Measurements from ENCODE around the gene PGA5. TPM values are rescaled to one million over a fixed set of nuclear protein-coding genes. Genes with fewer than 3 reads are reported as not detected.
"Not testable (repeated sequence)": the region's sequence is repeated elsewhere in the genome, so short reads cannot be mapped to it uniquely, and the experiment has no call there.

PGA5 gene
- total RNA-seq, 1 donor from 2014 or later: not detected

- H3K27me3 ChIP-seq: no peaks in the 10 kb centered on the region
- Mint-ChIP-seq H3K36me3 (no peaks in the 10 kb centered on the region), H3K4me1 (peaks cover 14% of the 10 kb centered on the region), H3K27me3 (ENCODE audit: insufficient read depth, low read depth) (peaks cover 14% of the 10 kb centered on the region), H3K4me3 (no peak overlapping the region), H3K9me3 (peaks cover 3% of the 10 kb centered on the region), H3K27ac (peak overlapping the region; percentile 46)
- no peak overlapping the region for H3K27ac ChIP-seq
- H3K4me2 ChIP-seq: no peak overlapping the region
- no peaks in the 10 kb centered on the region for H3F3A ChIP-seq (ENCODE audit: low read depth)
- H3K9me3 ChIP-seq (ENCODE audit: low read depth): no peaks in the 10 kb centered on the region
- H3K4me3 ChIP-seq: no peak overlapping the region
- no peak for DNase-seq (ENCODE audit: low spot score)
- peaks cover 3% of the 10 kb centered on the region for H3K4me1 ChIP-seq
- H4K20me1 ChIP-seq (ENCODE audit: low read depth): no peaks in the 10 kb centered on the region
- H3K36me3 ChIP-seq: no peaks in the 10 kb centered on the region
- TF ChIP-seq EZH2phosphoT487 (IDR thresholded peaks at IDR 0.05) (no peak), EZH2 (IDR thresholded peaks at IDR 0.05) (no peak)
- TF ChIP-seq, protein P1, sequence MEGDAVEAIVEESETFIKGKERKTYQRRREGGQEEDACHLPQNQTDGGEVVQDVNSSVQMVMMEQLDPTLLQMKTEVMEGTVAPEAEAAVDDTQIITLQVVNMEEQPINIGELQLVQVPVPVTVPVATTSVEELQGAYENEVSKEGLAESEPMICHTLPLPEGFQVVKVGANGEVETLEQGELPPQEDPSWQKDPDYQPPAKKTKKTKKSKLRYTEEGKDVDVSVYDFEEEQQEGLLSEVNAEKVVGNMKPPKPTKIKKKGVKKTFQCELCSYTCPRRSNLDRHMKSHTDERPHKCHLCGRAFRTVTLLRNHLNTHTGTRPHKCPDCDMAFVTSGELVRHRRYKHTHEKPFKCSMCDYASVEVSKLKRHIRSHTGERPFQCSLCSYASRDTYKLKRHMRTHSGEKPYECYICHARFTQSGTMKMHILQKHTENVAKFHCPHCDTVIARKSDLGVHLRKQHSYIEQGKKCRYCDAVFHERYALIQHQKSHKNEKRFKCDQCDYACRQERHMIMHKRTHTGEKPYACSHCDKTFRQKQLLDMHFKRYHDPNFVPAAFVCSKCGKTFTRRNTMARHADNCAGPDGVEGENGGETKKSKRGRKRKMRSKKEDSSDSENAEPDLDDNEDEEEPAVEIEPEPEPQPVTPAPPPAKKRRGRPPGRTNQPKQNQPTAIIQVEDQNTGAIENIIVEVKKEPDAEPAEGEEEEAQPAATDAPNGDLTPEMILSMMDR (IDR thresholded peaks at IDR 0.05): no peak
- H3K79me2 ChIP-seq (ENCODE audit: low read depth): no peaks in the 10 kb centered on the region
- no peak overlapping the region for H2AFZ ChIP-seq (replicated peaks)
- H3K9ac ChIP-seq: no peak overlapping the region
These were observed 39.5 kb upstream of the PGA5 start for GRCh38 chr11:61201476-61201875.

DNA sequence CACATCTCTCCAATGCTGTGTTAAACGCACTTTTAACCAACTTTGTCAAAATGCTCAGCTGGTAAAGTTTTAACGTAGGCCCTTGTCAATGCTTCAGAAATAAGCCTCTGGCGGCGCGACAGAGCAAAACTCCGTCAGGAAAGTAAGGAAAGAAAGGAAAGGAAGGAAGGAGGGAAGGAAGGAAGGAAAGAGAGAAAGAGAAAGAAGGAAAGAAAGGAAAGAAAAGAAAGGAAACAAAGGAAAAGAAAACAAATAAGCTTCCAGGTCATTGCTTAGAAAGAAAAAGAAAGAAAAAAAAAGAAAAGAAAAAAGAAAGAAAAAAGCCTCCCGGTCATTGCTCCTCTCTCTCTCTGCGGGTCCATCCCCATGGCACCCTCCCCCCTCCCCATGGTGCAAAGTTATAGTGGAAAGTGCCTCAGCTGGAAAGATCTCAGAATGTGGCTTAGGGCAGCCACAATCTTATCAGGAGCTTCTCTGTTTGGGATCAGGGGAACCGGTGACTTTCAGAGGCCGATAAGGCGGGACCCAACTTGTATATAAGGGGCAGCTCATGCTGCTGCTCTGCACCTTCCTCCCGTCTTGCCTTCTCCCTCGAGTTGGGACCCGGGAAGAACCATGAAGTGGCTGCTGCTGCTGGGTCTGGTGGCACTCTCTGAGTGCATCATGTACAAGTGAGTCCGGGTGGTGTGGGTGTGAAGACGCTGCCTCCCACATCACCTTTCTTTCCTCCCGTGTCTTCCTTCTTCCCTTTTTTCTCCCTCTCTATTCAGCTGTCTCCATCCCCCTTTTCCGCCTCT, 37.8 kb upstream of the PGA5 start, which contains the start of gene PGA3:
Gene PGA3, plus strand, starts transcription at position 566 of the 797 bp plus-strand sequence. Its CDS starts 50 bp downstream, at position 616.
- not testable (repeated sequence) for H3K36me3 ChIP-seq; H3K27ac Mint-ChIP-seq; DNase-seq (ENCODE audit: low spot score); H2AFZ ChIP-seq (replicated peaks); H3F3A ChIP-seq (ENCODE audit: low read depth); H4K20me1 ChIP-seq (ENCODE audit: low read depth); H3K9me3 Mint-ChIP-seq; H3K4me3 ChIP-seq; H3K36me3 Mint-ChIP-seq; H3K27me3 ChIP-seq; H3K27ac ChIP-seq; H3K4me2 ChIP-seq; H3K4me1 ChIP-seq; H3K9me3 ChIP-seq (ENCODE audit: low read depth); H3K9ac ChIP-seq; H3K79me2 ChIP-seq (ENCODE audit: low read depth)
- peaks cover 14% of the 10 kb centered on the region for H3K4me1 Mint-ChIP-seq
- H3K4me3 Mint-ChIP-seq: peak within 1 kb of the TSS; percentile 0
- peaks cover 12% of the 10 kb centered on the region for H3K27me3 Mint-ChIP-seq (ENCODE audit: insufficient read depth, low read depth)

DNA sequence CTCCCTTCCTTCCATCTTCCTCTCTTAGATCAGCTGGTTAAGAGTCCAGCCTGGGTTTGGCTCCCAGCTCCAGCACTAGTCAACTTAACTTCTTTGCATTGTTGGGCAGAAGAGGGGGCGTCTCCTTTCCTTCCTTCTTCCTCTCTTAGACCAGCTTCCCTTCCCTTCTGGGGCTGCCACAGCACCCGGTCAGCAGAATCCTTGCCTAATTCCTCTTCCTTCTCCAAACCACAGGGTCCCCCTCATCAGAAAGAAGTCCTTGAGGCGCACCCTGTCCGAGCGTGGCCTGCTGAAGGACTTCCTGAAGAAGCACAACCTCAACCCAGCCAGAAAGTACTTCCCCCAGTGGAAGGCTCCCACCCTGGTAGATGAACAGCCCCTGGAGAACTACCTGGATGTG, 37.1 kb upstream of the PGA5 start:
- H3K4me1 ChIP-seq; H4K20me1 ChIP-seq (ENCODE audit: low read depth); H3K27me3 ChIP-seq; H3K9me3 ChIP-seq (ENCODE audit: low read depth); H3K36me3 Mint-ChIP-seq; H3K79me2 ChIP-seq (ENCODE audit: low read depth); H3K9me3 Mint-ChIP-seq; DNase-seq (ENCODE audit: low spot score); H3K27ac Mint-ChIP-seq; H3F3A ChIP-seq (ENCODE audit: low read depth); H3K36me3 ChIP-seq; H3K9ac ChIP-seq; H3K4me2 ChIP-seq; H3K4me3 ChIP-seq; H2AFZ ChIP-seq (replicated peaks); H3K27ac ChIP-seq; H3K4me3 Mint-ChIP-seq: not testable (repeated sequence)
- H3K27me3 Mint-ChIP-seq (ENCODE audit: insufficient read depth, low read depth): peaks cover 12% of the 10 kb centered on the region
- peaks cover 14% of the 10 kb centered on the region for H3K4me1 Mint-ChIP-seq

- Mint-ChIP-seq H3K27ac (peak overlapping the region; percentile 69), H3K27me3 (ENCODE audit: insufficient read depth, low read depth) (peaks cover 12% of the 10 kb centered on the region), H3K4me1 (peaks cover 14% of the 10 kb centered on the region)
- H3K4me1 ChIP-seq; H3K9ac ChIP-seq; H3K79me2 ChIP-seq (ENCODE audit: low read depth); H3K4me3 ChIP-seq; H4K20me1 ChIP-seq (ENCODE audit: low read depth); H3K27me3 ChIP-seq; H3K4me3 Mint-ChIP-seq; H3K27ac ChIP-seq; H3K9me3 Mint-ChIP-seq; H2AFZ ChIP-seq (replicated peaks); DNase-seq (ENCODE audit: low spot score); H3K4me2 ChIP-seq; H3K36me3 Mint-ChIP-seq; H3K9me3 ChIP-seq (ENCODE audit: low read depth); H3F3A ChIP-seq (ENCODE audit: low read depth); H3K36me3 ChIP-seq: not testable (repeated sequence)
These were observed 36.4 kb upstream of the PGA5 start for GRCh38 chr11:61204502-61205059.

GRCh38 chr11:61207636-61208310, 33.2 kb upstream of the PGA5 start:
- not testable (repeated sequence) for H3K4me3 ChIP-seq; H3K27ac Mint-ChIP-seq; H3K9me3 Mint-ChIP-seq; H3K36me3 ChIP-seq; H3K4me2 ChIP-seq; H2AFZ ChIP-seq (replicated peaks); H3K9ac ChIP-seq; H4K20me1 ChIP-seq (ENCODE audit: low read depth); H3K79me2 ChIP-seq (ENCODE audit: low read depth); DNase-seq (ENCODE audit: low spot score); H3K27me3 ChIP-seq; H3K27ac ChIP-seq; H3K9me3 ChIP-seq (ENCODE audit: low read depth); H3F3A ChIP-seq (ENCODE audit: low read depth); H3K36me3 Mint-ChIP-seq; H3K4me3 Mint-ChIP-seq; H3K27me3 Mint-ChIP-seq (ENCODE audit: insufficient read depth, low read depth); H3K4me1 ChIP-seq
- H3K4me1 Mint-ChIP-seq: peaks cover 14% of the 10 kb centered on the region

GRCh38 chr11:61210629-61211028, 30.3 kb upstream of the PGA5 start:
- H3K9me3 ChIP-seq (ENCODE audit: low read depth); H3K27ac ChIP-seq; H2AFZ ChIP-seq (replicated peaks); H3K4me3 ChIP-seq; H3K36me3 ChIP-seq; H3K79me2 ChIP-seq (ENCODE audit: low read depth); H3K9ac ChIP-seq; H3K4me2 ChIP-seq; H3K4me3 Mint-ChIP-seq; H4K20me1 ChIP-seq (ENCODE audit: low read depth); H3F3A ChIP-seq (ENCODE audit: low read depth); H3K9me3 Mint-ChIP-seq; H3K36me3 Mint-ChIP-seq; H3K27ac Mint-ChIP-seq; H3K27me3 ChIP-seq; H3K4me1 ChIP-seq; H3K4me1 Mint-ChIP-seq; H3K27me3 Mint-ChIP-seq (ENCODE audit: insufficient read depth, low read depth); DNase-seq (ENCODE audit: low spot score): not testable (repeated sequence)
